Epithelial cell of prostate (primary cell): ENCODE data around the gene NRAS.
A peak's percentile ranks its signal among the peaks of the same experiment; 100 is the strongest.

ENCODE experiments used
- DNase-seq: peaks from one replicate; pipeline ENCODE4 v3.0.0-alpha.2; 2011; ENCODE audit warnings: low read depth, low spot score
- H3K27ac ChIP-seq: fragments of 450-650 bp; 2 replicates; pipeline ENCODE4 v1.5.1; 2017; ENCODE audit warnings: mild to moderate bottlenecking

Gene NRAS

GRCh38 chr1:114690148-114690547, 26.4 kb downstream of the NRAS start:
- no peak overlapping the region for H3K27ac ChIP-seq
- no peak for DNase-seq

- H3K27ac ChIP-seq: no peak overlapping the region
- no peak for DNase-seq
Measured at GRCh38 chr1:114688526-114688925, 28.0 kb downstream of the NRAS start.

GRCh38 chr1:114685851-114686250, 30.7 kb downstream of the NRAS start:
- H3K27ac ChIP-seq: no peak overlapping the region

GRCh38 chr1:114677691-114678090, 38.9 kb downstream of the NRAS start:
- no peak overlapping the region for H3K27ac ChIP-seq
- no peak for DNase-seq

More at GRCh38 chr1:114685851-114686250, 30.7 kb downstream of the NRAS start:
- DNase-seq: no peak

GRCh38 chr1:114676115-114676514, 40.5 kb downstream of the NRAS start:
- DNase-seq: no peak
- no peak overlapping the region for H3K27ac ChIP-seq

GRCh38 chr1:114671939-114672275, 44.7 kb downstream of the NRAS start:
- no peak for DNase-seq
- peak overlapping the region; percentile 99 for H3K27ac ChIP-seq

GRCh38 chr1:114671011-114671938, 45.3 kb downstream of the NRAS start:
- DNase-seq: no peak
- peak overlapping the region; percentile 99 for H3K27ac ChIP-seq

GRCh38 chr1:114670083-114671010, 46.2 kb downstream of the NRAS start:
- H3K27ac ChIP-seq: peak overlapping the region; percentile 99
- peak; percentile 100 for DNase-seq

GRCh38 chr1:114669562-114670082, 46.9 kb downstream of the NRAS start, which contains the start of gene DENND2C:
Gene DENND2C, minus strand, starts transcription at chr1:114670049. Its CDS starts 44,065 bp downstream, at chr1:114625984.
- peak within 1 kb of the TSS; percentile 99 for H3K27ac ChIP-seq
- no peak for DNase-seq

- H3K27ac ChIP-seq: peak overlapping the region; percentile 99
- peak; percentile 40 for DNase-seq
Measured at GRCh38 chr1:114668784-114669561, 47.6 kb downstream of the NRAS start.

- no peak for DNase-seq
- peak overlapping the region; percentile 99 for H3K27ac ChIP-seq
Measured at GRCh38 chr1:114668373-114668772, 48.2 kb downstream of the NRAS start.

- H3K27ac ChIP-seq: no peak overlapping the region
Measured at GRCh38 chr1:114666954-114667353, 49.6 kb downstream of the NRAS start.

GRCh38 chr1:114660238-114660637, 56.3 kb downstream of the NRAS start:
- no peak overlapping the region for H3K27ac ChIP-seq
- DNase-seq: no peak

More at GRCh38 chr1:114666954-114667353, 49.6 kb downstream of the NRAS start:
- no peak for DNase-seq
